GM19467 (cell line): ENCODE measurements around the gene C10orf71.

Source experiments
- ATAC-seq: cut with Tn5 transposase; IDR thresholded peaks from one replicate; pipeline ENCODE4 v1.9.1; 2021; ENCODE audit warnings: mild to moderate bottlenecking, moderate library complexity; ENCODE audit not compliant: unreplicated experiment

C10orf71 gene

DNA sequence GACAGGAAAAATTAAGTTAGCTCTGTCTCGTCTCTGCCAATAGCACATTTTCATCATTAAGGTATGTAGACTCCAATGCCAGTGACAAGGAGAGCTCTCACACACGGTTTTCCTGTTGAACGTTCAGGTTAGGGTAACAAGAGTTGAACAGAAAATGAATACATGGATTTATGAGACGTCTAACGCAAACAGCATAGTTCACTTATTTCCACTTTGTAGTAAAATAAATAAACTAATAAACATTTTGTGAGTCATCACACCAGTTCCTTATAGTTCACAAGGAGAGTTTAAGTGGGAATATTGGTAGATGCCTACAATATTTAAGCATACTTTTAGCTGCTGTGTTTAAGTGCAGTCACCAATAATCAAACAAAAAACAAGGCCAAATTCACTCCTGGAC lies 75.8 kb downstream of the C10orf71 start:
- no peak for ATAC-seq

DNA sequence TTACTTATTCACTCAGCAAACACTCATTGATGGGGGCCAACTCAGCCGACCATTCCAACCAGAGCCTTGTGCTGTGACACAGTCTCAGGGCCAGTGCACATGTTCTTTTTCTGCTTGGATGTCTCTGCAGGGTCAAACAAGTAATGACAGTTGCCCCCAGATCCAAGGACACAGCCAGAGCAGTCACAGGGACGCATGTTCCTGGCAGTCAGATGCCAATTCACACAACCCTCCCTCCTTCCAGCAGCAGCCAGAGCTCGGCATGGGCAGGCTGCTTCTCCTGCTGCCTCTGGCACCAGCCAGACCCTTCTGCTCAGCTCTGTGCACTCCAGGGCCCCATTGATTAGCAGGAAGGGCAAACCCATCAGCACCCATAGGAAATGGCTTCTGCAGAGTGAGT lies 76.6 kb downstream of the C10orf71 start:
- no peak for ATAC-seq
